ENCODE results near the gene CCL27. TPM values are rescaled to one million over a fixed set of nuclear protein-coding genes. Genes with fewer than 3 reads are reported as not detected.

CCL27 gene
- total RNA-seq = not detected
- polyA plus RNA-seq = under 1 TPM in 1 of 3 donors, not detected in 2; 0.63 TPM

DNA sequence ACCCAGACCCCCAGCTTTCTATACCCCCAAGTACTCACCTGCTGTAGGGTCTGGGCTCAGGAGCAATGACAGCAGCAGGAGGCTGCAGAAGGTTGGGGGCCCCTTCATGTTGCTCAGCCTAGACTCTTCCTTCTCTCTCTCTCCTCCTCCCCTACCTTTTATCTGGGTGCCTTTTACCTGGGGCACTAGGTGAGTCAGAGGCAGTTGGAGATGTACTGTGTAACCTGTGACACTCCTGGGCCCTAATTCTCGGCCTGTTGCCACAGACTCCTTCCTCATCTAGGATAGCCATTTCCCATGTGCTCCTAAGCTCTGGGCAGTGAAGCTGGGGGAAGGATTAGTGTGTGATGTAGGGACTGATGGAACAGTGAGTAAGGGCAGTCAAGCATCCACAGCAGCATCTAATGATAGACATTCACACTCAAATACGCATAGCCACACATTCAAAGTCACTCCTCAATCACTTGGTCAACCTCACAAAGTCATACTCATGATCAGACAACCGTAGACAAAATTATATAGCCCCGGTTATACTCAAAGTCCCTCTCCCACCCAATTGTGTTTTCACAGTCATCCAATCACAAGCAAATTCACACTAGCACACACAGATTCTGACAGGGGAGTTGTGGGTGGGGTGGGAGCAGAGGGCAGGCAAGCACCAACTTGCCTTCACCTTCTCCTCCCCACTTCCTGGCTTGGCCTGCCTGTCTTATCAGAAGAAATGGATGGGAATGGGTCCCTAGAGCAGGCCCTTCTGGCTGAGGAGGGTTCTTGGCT is at the start of gene CCL27:
TSS of gene CCL27 (minus strand) at position 132 of the 777 bp plus-strand sequence. CDS start at position 108, 24 bp downstream.
- H3K36me3 ChIP-seq = peaks cover 0 to 44% (median 9%) of the 10 kb centered on the region in 4 donors
- intact Hi-C loops (cut with DNase I) = loop anchor here (10.0 kb wide), 1 partner anchor 1082 kb away; the partner anchor contains the start of genes GBA2 and RGP1
- no peak within 1 kb of the TSS for H3K27ac ChIP-seq
- peaks cover 0 to 25% (median 19%) of the 10 kb centered on the region in 4 donors for H3K4me1 ChIP-seq
- H3K27me3 ChIP-seq = no peaks in the 10 kb centered on the region
- H3K4me3 ChIP-seq = no peak within 1 kb of the TSS
- WGBS, 2 donors = 92% methylated on average over 4 of the region's 4 CpGs
- no peak for DNase-seq
- TF ChIP-seq POLR2AphosphoS5 (IDR thresholded peaks at IDR 0.05) (no peak), EP300 (IDR thresholded peaks at IDR 0.05) (no peak), POLR2A (IDR thresholded peaks at IDR 0.05) (no peak)
- TF ChIP-seq, protein P1, sequence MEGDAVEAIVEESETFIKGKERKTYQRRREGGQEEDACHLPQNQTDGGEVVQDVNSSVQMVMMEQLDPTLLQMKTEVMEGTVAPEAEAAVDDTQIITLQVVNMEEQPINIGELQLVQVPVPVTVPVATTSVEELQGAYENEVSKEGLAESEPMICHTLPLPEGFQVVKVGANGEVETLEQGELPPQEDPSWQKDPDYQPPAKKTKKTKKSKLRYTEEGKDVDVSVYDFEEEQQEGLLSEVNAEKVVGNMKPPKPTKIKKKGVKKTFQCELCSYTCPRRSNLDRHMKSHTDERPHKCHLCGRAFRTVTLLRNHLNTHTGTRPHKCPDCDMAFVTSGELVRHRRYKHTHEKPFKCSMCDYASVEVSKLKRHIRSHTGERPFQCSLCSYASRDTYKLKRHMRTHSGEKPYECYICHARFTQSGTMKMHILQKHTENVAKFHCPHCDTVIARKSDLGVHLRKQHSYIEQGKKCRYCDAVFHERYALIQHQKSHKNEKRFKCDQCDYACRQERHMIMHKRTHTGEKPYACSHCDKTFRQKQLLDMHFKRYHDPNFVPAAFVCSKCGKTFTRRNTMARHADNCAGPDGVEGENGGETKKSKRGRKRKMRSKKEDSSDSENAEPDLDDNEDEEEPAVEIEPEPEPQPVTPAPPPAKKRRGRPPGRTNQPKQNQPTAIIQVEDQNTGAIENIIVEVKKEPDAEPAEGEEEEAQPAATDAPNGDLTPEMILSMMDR (IDR thresholded peaks at IDR 0.05) = no peak
- H3K9me3 ChIP-seq = no peaks in the 10 kb centered on the region

DNA sequence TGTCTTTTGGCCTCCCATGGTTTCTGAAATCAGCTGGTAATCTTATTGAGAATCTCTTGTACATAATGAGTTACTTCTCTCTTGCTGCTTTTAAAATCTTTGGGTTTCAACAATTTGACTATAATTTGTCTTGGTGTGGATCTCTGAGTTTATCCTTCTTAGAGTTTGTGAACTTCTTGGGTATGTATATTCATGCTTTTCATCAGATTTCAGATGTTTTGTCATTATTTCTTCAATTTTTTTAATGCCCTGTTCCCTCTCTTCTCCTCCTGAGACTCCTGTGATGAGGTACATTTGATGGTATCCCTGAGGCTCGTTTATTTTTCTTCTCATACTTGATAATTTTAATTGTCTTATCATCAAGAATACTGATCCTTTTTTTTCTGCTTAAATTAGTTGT is 49.7 kb upstream of the CCL27 start:
- Histone ChIP-seq H3K4me3 (no peak overlapping the region), H3K4me1 (no peaks in the 10 kb centered on the region), H3K27me3 (no peaks in the 10 kb centered on the region), H3K36me3 (no peaks in the 10 kb centered on the region), H3K27ac (no peak overlapping the region), H3K9me3 (no peaks in the 10 kb centered on the region)
- intact Hi-C loops (cut with DNase I) = no loop called here
- no peak for DNase-seq
- WGBS, 2 donors = 46 to 63% methylated on average over 1 of the region's 1 CpG
- TF ChIP-seq, protein P1 (IDR thresholded peaks at IDR 0.05) = no peak
- TF ChIP-seq EP300 (IDR thresholded peaks at IDR 0.05) = no peak
- TF ChIP-seq POLR2A (IDR thresholded peaks at IDR 0.05) = no peak

- TF ChIP-seq, protein P1 (IDR thresholded peaks at IDR 0.05) = no peak
- no peak for TF ChIP-seq EP300 (IDR thresholded peaks at IDR 0.05)
- TF ChIP-seq POLR2A (IDR thresholded peaks at IDR 0.05) = no peak
- TF ChIP-seq POLR2AphosphoS5 (IDR thresholded peaks at IDR 0.05) = no peak
Observed at GRCh38 chr9:34710023-34710422, 47.6 kb upstream of the CCL27 start, which contains the start of gene CCL21. Gene CCL21 (minus strand): TSS chr9:34710136. CDS start chr9:34710066, 70 bp downstream.

GRCh38 chr9:34709196-34709978 is 46.9 kb upstream of the CCL27 start:
- intact Hi-C loops (cut with DNase I) = no loop called here
- Histone ChIP-seq H3K27me3 (no peaks in the 10 kb centered on the region), H3K9me3 (no peaks in the 10 kb centered on the region), H3K27ac (no peak overlapping the region), H3K36me3 (no peaks in the 10 kb centered on the region), H3K4me1 (no peaks in the 10 kb centered on the region), H3K4me3 (no peak overlapping the region)
- WGBS, 2 donors = 94 to 95% methylated on average over 9 of the region's 9 CpGs
- TF ChIP-seq POLR2AphosphoS5 (IDR thresholded peaks at IDR 0.05) (no peak), EP300 (IDR thresholded peaks at IDR 0.05) (no peak), POLR2A (IDR thresholded peaks at IDR 0.05) (no peak)
- TF ChIP-seq, protein P1 (IDR thresholded peaks at IDR 0.05) = no peak
- DNase-seq = no peak

More at GRCh38 chr9:34710023-34710422, 47.6 kb upstream of the CCL27 start, which contains the start of gene CCL21:
- DNase-seq = no peak
- Histone ChIP-seq H3K4me1 (no peaks in the 10 kb centered on the region), H3K27me3 (no peaks in the 10 kb centered on the region), H3K36me3 (no peaks in the 10 kb centered on the region), H3K27ac (no peak within 1 kb of the TSS), H3K9me3 (no peaks in the 10 kb centered on the region), H3K4me3 (no peak within 1 kb of the TSS)
- WGBS, 2 donors = 58 to 64% methylated on average over 2 of the region's 2 CpGs
- intact Hi-C loops (cut with DNase I) = no loop called here
